ENCODE measurements around the gene SUSD4.

The SUSD4 gene

DNA sequence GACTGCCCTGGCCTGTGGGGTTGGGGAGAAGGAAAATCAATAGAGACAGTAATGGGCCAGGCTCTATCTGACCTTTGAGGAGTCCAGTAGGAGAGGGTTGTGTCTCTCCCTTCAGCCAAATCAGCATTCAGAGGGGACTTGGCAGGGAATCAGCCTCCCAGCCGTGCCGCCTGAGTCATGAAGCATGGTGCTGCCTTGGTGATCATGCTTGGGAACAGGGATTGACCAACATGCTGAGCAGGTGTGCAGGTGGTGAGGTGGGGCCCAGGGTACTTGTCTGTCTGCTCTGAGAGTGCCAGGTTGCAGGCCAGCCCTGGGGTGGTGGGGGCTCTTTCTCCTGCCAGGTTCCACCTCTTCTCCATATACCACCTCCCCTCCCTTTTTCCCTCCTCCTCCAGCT lies 162.0 kb downstream of the SUSD4 start:
- DNase-seq: peak in 1 of 10 donors; percentile 48
- intact Hi-C loops (cut with DNase I): no loop called here

- intact Hi-C loops (cut with DNase I): no loop called here
Measured at GRCh38 chr1:223200903-223201302, 163.1 kb downstream of the SUSD4 start.

GRCh38 chr1:223199094-223199647 lies 164.8 kb downstream of the SUSD4 start:
- intact Hi-C loops (cut with DNase I): no loop called here
- DNase-seq: no peak

More at GRCh38 chr1:223200903-223201302, 163.1 kb downstream of the SUSD4 start:
- no peak for DNase-seq

- DNase-seq: no peak
- intact Hi-C loops (cut with DNase I): no loop called here
Measured at GRCh38 chr1:223198628-223198965, 165.4 kb downstream of the SUSD4 start.

DNA sequence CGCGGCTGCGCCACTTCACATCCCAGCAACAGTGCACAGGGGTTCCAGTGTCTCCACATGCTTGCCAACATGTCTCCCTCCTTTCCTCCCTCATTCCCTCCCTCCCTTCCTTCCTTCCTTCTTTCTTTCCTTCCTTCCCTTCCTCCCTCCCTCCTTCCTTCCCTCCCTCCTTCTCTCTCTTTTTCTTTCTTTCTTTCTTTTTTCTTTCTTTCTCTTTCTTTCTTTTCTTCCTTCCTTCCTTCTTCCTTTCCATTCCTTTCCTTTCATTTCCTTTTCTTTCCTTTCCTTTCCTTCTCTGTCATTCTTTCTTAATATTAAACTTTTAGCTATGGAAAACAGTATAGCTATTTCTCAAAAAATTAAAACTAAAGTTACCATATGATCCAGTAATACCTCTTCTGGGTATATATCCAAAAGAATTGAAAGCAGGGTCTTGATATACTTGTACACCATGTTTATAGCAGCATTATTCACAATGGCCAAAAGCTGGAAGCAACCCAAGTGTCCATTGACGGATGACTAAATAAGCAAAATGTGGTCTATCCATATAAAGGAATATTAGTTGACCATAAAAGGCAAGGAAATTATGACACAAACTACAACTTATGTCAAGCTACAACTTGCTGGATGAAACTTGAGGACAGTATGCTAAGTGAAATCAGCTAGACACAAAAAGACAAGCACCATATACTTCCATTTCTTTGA lies 165.9 kb downstream of the SUSD4 start:
- intact Hi-C loops (cut with DNase I): no loop called here
- DNase-seq: no peak

DNA sequence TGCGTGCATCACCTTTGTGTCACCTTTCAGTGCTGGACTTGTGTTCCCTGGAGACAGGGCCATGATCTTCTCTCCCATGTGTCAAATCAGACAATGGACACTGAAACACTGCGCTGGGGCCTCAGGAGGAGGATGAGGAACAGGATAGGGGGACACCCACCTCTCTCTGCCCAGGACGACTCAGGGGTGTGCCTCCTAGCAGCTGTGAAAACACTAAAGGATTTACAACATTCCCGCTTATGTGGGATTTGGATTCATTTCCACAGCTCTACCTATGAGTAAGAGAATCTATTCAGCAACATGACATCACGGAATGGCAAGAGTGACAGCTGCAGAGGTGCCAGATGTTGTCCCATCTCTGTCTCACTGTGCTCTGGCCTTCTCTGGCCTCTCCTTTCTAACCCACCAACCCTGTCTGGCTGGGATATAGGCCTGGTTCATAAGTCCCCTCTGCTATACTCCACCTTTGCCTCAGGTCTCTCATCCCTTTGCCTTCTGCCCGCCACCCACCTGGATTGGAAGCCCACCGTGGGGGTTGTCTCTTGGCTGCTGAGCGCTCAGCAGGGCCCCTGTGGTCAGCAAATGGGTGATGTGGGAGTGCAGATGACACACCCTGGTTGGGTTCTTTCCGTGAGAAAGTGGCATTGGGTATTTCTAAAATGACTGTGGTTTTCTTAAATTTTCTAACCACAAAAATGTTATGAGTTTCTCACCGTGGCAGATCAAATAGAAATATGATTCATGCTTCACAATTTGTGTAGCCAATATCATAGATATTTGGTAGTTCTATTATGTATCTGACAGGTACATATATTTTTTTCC lies 173.9 kb downstream of the SUSD4 start:
- intact Hi-C loops (cut with DNase I): no loop called here
- no peak for DNase-seq

GRCh38 chr1:223189525-223189902 lies 174.5 kb downstream of the SUSD4 start:
- peak in 2 of 10 donors; percentile 77 to 80 for DNase-seq
- intact Hi-C loops (cut with DNase I): no loop called here

- no peak for DNase-seq
- intact Hi-C loops (cut with DNase I): no loop called here
Measured at GRCh38 chr1:223188618-223189356, 175.2 kb downstream of the SUSD4 start.

- intact Hi-C loops (cut with DNase I): no loop called here
- no peak for DNase-seq
Measured at GRCh38 chr1:223186800-223187199, 177.2 kb downstream of the SUSD4 start.

DNA sequence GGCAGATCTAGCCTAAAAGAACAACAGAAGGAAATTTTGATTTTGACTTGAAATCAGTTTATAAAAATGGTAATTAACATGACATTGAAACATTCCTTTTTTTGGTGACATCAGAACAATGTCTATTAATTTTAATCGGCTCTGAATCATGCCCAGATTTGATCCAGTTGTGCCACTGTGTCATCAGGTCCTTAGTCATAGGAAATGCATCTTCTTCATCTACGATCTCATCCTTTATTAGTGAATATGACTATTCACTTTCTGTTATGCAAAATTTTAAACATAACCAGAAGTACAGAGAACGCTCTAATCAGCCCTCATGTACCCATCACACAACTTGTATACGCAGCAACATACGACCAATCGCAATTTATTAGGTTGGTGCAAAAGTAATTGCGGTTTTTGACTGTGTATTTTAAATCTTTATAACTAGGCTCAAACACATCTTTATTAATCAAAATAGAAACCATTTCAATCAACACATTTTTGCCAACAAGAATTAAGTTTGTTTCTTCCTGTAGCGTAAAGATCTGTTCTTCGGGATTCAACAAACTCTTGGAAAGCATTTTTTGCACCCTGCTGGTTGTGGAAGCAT lies 180.6 kb downstream of the SUSD4 start:
- intact Hi-C loops (cut with DNase I): no loop called here
- no peak for DNase-seq

- intact Hi-C loops (cut with DNase I): no loop called here
- no peak for DNase-seq
Measured at GRCh38 chr1:223180731-223181321, 183.2 kb downstream of the SUSD4 start.

- intact Hi-C loops (cut with DNase I): no loop called here
- no peak for DNase-seq
Measured at GRCh38 chr1:223179786-223180185, 184.2 kb downstream of the SUSD4 start.

GRCh38 chr1:223179280-223179679 lies 184.7 kb downstream of the SUSD4 start:
- intact Hi-C loops (cut with DNase I): no loop called here
- no peak for DNase-seq

- intact Hi-C loops (cut with DNase I): no loop called here
- DNase-seq: no peak
Measured at GRCh38 chr1:223177681-223178080, 186.3 kb downstream of the SUSD4 start.

- intact Hi-C loops (cut with DNase I): no loop called here
- no peak for DNase-seq
Measured at GRCh38 chr1:223176437-223176836, 187.5 kb downstream of the SUSD4 start.

- no peak for DNase-seq
Measured at GRCh38 chr1:223175633-223176032, 188.3 kb downstream of the SUSD4 start.

DNA sequence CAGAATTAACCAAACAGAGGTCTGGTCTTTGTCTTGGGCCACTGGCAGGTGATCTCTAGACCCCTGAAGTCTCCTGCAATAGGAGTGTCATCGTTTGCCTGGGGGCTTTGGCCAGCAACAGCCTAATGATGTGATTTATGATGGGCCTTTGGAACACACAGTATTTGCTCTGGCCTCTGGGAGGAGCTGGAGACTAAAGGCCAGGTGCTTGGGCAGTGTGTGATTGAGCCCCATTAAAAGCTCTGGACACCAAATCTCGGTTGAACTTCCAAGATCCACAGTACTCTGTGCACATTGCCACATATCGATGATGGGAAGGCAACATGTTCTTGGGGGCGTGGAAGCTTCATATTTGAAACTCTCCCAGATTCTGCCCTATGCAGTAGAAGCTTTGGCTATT lies 188.9 kb downstream of the SUSD4 start:
- intact Hi-C loops (cut with DNase I): no loop called here
- DNase-seq: no peak

More at GRCh38 chr1:223175633-223176032, 188.3 kb downstream of the SUSD4 start:
- intact Hi-C loops (cut with DNase I): no loop called here

All from posterior cingulate gyrus (tissue), 11 donors.